ENCODE results near the gene GLI2. TPM values are rescaled to one million over a fixed set of nuclear protein-coding genes. Genes with fewer than 3 reads are reported as not detected.

The GLI2 gene
- polyA plus RNA-seq, 1 experiment, result 8.1 TPM

GRCh38 chr2:120739438-120740090 is 3.9 kb downstream of the GLI2 start:
- POLR2A ChIA-PET, result no interaction called here
- no peaks in the 10 kb centered on the region for H3K36me3 ChIP-seq (ENCODE audit: control insufficient read depth, insufficient read depth, low read length)
- TF ChIP-seq CTCF (IDR thresholded peaks at IDR 0.05; ENCODE audit: insufficient read depth, low read depth, low read length), result no peak
- H3K27me3 ChIP-seq (ENCODE audit: control insufficient read depth, insufficient read depth, low read length), result no peaks in the 10 kb centered on the region
- no peak overlapping the region for H3K4me3 ChIP-seq (ENCODE audit: low read depth, low read length)
- DNase-seq (ENCODE audit: low read depth), result no peak
- CTCF ChIA-PET, result no interaction called here

GRCh38 chr2:120740375-120740764 is 4.7 kb downstream of the GLI2 start:
- Histone ChIP-seq H3K4me3 (ENCODE audit: low read depth, low read length) (no peak overlapping the region), H3K27me3 (ENCODE audit: control insufficient read depth, insufficient read depth, low read length) (no peaks in the 10 kb centered on the region), H3K36me3 (ENCODE audit: control insufficient read depth, insufficient read depth, low read length) (no peaks in the 10 kb centered on the region)
- no peak for TF ChIP-seq CTCF (IDR thresholded peaks at IDR 0.05; ENCODE audit: insufficient read depth, low read depth, low read length)
- ChIA-PET POLR2A (no interaction called here), CTCF (no interaction called here)
- DNase-seq (ENCODE audit: low read depth), result no peak

- ChIA-PET CTCF (interaction anchor here (1.1 kb wide), 1 partner anchor 44 kb away, joined by 3 read pairs; no protein-coding TSS in a partner anchor), POLR2A (no interaction called here)
- no peak for DNase-seq (ENCODE audit: low read depth)
These were observed 5.3 kb downstream of the GLI2 start for GRCh38 chr2:120740765-120741524.

GRCh38 chr2:120741571-120742561 is 6.2 kb downstream of the GLI2 start:
- Histone ChIP-seq H3K4me3 (ENCODE audit: low read depth, low read length) (peak overlapping the region; percentile 34), H3K36me3 (ENCODE audit: control insufficient read depth, insufficient read depth, low read length) (no peaks in the 10 kb centered on the region), H3K27me3 (ENCODE audit: control insufficient read depth, insufficient read depth, low read length) (no peaks in the 10 kb centered on the region)
- POLR2A ChIA-PET, result no interaction called here
- no peak for TF ChIP-seq CTCF (IDR thresholded peaks at IDR 0.05; ENCODE audit: insufficient read depth, low read depth, low read length)
- no peak for DNase-seq (ENCODE audit: low read depth)
- CTCF ChIA-PET, result interaction anchor here (1.1 kb wide), 1 partner anchor 43 kb away, joined by 3 read pairs; no protein-coding TSS in a partner anchor

More at GRCh38 chr2:120740765-120741524, 5.3 kb downstream of the GLI2 start:
- no peaks in the 10 kb centered on the region for H3K27me3 ChIP-seq (ENCODE audit: control insufficient read depth, insufficient read depth, low read length)
- H3K36me3 ChIP-seq (ENCODE audit: control insufficient read depth, insufficient read depth, low read length), result no peaks in the 10 kb centered on the region
- no peak for TF ChIP-seq CTCF (IDR thresholded peaks at IDR 0.05; ENCODE audit: insufficient read depth, low read depth, low read length)
- H3K4me3 ChIP-seq (ENCODE audit: low read depth, low read length), result peak overlapping the region; percentile 34

All from BJ (cell line).